Vagina (tissue), 2 donors: ENCODE results near the gene ARSB.

Experiments used
- POLR2A ChIP-seq, 2 donors: fragments of 450-650 bp; IDR thresholded peaks; one replicate each; pipeline ENCODE4 v1.6.1; 2017; ENCODE audit warnings: antibody characterized with exemption in 2 of 2, mild to moderate bottlenecking in 2 of 2, moderate library complexity in 2 of 2
- POLR2AphosphoS5 ChIP-seq, 2 donors: sonication (generic); formaldehyde crosslinking; IDR thresholded peaks; one replicate each; pipeline ENCODE4 v1.9.0; 2017; ENCODE audit warnings: antibody characterized with exemption in 2 of 2, mild to moderate bottlenecking in 2 of 2, low read depth in 1 of 2; ENCODE audit not compliant: insufficient read depth in 1 of 2

- TF ChIP-seq POLR2A (IDR thresholded peaks at IDR 0.05): no peak
- no peak for TF ChIP-seq POLR2AphosphoS5 (IDR thresholded peaks at IDR 0.05; ENCODE audit: insufficient read depth in 1 of 2, low read depth in 1 of 2)
Measured at GRCh38 chr5:78993165-78993564, 8.1 kb upstream of the ARSB start.
